G401.6 (cell line): ENCODE measurements around the gene ARHGEF10L.
"Not testable (repeated sequence)": the region's sequence is repeated elsewhere in the genome, so short reads cannot be mapped to it uniquely, and the experiment has no call there.

Source experiments
- FAIRE-seq: peaks from 2 replicates; lab custom pipeline; 2012; peaks lifted over from hg19 to GRCh38; lab: Jason Lieb, UNC

Gene ARHGEF10L

DNA sequence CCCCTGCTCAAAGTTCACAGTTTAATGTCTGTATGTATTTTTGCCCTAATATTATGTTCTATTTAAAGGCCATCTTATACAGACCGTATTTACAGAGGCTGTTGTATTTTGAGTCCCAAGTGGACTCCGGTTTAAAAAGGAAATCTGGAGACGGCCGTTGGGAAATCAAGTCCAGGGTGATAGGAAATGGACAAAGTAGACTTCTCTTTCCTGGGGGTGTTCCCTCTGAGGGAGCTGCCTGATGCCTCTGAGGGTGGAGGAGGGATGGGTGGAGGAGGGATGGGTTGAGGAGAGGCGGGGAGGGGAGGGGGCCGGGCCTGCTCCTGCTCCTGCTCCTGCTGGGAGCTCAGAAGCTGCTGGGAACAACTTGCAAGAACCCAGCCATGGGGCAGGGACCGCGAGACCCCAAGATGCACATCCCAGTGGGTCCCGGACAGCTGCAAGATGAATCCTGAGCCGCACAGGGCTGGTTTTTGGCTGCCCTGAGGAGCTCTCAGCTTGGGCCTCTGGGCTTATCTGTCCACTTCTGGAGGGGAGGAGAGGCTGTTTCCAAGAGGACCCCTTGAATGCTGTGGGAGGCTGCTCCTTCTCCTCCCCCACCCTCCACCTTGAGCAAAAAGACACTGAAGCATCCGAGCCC is 203.6 kb downstream of the ARHGEF10L start:
- no peak for FAIRE-seq

DNA sequence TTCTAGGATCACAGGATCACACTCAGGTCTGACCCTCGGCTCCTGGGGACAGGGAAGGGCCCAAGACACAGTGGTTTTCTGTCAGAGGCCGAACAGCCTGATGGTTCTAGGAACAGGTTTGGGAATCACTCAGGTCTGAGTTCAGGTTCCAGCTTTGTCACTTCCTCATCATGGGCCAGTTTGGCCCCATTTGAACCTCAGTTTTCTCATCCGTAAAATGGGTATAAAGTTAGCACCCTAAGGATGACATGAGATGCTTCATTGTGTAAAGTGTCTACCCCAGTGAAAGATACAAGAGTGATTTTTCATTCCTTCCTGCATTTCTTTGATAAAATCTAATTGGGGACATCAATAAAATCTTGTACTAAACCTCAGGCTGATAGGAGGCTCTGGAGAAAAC is 204.4 kb downstream of the ARHGEF10L start:
- no peak for FAIRE-seq

DNA sequence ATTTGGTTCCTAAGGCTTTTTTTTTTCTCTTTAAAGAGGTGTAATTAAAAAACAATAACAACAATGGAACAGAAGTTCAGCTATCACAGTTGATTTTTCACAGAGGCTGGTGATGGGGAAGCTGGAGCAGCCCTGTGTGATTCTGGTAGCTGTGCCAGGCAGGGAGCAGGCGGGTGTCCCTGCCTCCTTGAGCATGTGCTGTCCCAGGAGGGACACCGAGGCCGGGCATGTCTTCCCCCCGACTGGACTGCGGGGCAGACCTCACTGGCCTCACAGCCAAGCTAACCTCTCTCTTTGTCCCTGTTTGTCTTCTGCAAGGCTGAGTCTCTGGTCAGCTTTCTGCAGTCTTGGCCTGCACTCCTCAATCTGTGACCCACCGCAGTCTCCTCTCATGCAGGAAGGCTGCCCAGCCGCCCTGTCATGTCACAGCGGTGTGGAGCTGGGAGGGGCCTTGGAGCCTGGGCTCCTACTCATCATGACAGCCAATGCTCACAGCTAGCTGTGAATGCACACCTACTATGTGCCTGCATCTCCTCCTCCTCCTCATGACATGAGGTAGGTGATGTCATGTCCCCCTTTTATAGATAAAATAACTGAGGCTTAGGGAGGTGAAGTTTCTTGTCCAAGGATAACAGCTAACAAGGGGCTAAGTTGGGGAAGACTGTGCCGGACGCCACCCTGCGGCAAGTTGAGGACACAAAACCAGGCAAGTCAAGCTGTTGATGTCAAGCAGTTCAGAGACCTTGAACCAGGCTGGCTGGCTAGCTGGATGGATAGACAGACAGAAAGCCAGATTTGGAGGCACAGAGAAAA is 205.4 kb downstream of the ARHGEF10L start:
- no peak for FAIRE-seq

DNA sequence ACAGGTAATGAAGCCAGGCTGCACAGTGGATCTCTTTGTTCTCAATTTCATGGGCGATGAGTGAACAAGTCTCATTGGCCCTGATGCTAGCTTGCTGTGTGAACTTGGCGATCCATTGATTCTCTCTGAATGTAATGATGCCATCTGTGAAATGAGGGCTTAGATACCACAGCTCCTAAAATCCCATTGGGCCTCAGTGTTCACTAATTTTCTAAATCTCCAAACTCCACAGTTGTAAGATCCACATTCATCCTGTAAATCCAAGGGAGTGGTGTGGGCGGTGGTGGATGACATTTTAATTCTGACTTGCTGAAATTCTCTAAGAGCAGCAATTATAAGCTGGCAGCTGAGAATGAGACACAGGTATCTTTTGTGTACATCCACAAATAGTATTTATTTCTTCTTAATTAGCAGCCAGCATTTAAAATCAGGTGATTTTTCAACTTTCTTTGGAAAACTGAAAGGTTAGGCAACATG is 206.0 kb downstream of the ARHGEF10L start:
- FAIRE-seq = no peak

DNA sequence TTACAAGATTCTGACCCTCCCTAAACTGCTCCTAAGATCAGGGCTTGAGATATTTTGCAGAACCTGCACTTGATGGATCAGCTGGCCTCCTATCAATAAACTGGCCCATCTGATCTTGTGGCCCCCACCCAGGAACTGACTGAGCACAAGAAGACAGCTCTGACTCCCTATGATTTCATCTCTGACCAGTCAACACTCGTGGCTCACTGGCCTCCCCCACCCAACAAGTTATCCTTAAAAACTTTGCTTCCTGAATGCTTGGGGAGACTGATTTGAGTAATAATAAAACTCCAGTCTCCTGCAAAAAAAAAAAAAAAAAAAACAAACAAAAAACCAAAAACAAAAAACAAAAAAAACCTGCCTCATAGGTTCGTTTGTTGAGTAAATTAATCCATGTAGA is 206.8 kb downstream of the ARHGEF10L start:
- not testable (repeated sequence) for FAIRE-seq

DNA sequence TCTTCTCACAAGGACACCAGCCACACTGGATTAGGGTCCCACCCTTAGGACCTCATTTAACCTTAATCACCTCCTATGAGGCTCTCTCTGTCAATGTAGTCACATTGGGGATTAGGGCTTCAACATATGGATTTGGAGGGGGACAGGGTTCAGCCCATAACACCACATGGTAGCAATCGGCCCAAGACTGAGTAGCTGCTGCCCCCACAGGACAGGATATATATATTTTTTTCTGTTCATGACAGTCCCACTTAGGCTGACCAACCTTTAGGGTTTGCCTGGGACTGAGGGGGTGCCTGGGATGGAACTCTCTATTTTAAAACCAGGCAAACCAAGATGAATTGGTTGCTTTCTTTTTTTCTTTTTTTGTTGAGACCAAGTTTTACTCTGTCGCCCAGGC is 207.4 kb downstream of the ARHGEF10L start:
- no peak for FAIRE-seq
